Psoas muscle (tissue), 8 donors: ENCODE results near the gene SCAMP3. TPM values are rescaled to one million over a fixed set of nuclear protein-coding genes. Genes with fewer than 3 reads are reported as not detected.

Experiments
- ATAC-seq, 4 donors: fragments of 200-7000 bp; cut with Tn5 transposase; one replicate each; pipeline ENCODE4 v1.9.1; 2020; ENCODE audit warnings: moderate library complexity in 3 of 4, mild to moderate bottlenecking in 2 of 4
- DNase-seq, 2 donors: peaks; one replicate each; pipeline ENCODE4 v3.0.0-alpha.2; 2020
- H3K27ac ChIP-seq: fragments of 200-600 bp; one replicate; pipeline ENCODE4 v1.8.0; 2022
- H3K27me3 ChIP-seq, 3 donors: fragments of 200-600 bp in 1 of 3; one replicate each; pipeline versions ENCODE4 v1.6.1 to v1.8.0; 2013 to 2022; ENCODE audit warnings: low read length in 2 of 3, mild to moderate bottlenecking in 2 of 3, moderate library complexity in 1 of 3; ENCODE audit not compliant: insufficient read depth in 3 of 3
- H3K36me3 ChIP-seq, 2 donors: fragments of 200-600 bp in 1 of 2; one replicate each; pipeline versions ENCODE4 v1.6.1 to v1.8.0; 2013 to 2022; ENCODE audit warnings: low read depth in 1 of 2, mild to moderate bottlenecking in 1 of 2, moderate library complexity in 1 of 2; ENCODE audit not compliant: insufficient read depth in 1 of 2
- H3K4me1 ChIP-seq: fragments of 200-600 bp; one replicate; pipeline ENCODE4 v1.8.0; 2022
- H3K4me3 ChIP-seq: fragments of 200-600 bp; one replicate; pipeline ENCODE4 v1.8.0; 2022; ENCODE audit warnings: mild to moderate bottlenecking
- H3K9me3 ChIP-seq: fragments of 200-600 bp; one replicate; pipeline ENCODE4 v1.8.0; 2022
- CTCF ChIP-seq: fragments of 200-600 bp; IDR thresholded peaks from one replicate; pipeline ENCODE4 v1.8.0; 2022; ENCODE audit warnings: antibody characterized with exemption
- WGBS, 3 donors: extraction: QIAGEN DNeasy Blood & Tissue Kit; methylation state at CpG; one replicate each; pipeline versions ENCODE4 v1.1.6 to v1.1.7; 2013; 5-methylcytosine and 5-hydroxymethylcytosine counted together
- intact Hi-C, 2 donors: fragments of 100-400 bp; cut with DNase I; formaldehyde crosslinking; loops; one replicate each; pipeline versions ENCODE4 v1.11.0 to v1.14.2; 2022
- polyA plus RNA-seq, 3 donors: library from polyadenylated mRNA; stranded (reverse); fragments of 200-250 nt; gene quantifications; one replicate each; pipeline ENCODE4 v1.2.3, GENCODE V29; 2013
- total RNA-seq, 4 donors: library from RNA; stranded (reverse); fragmentation: NEBNext Ultra II Directional in 2 of 4; extraction: Animal tissue kit (Norgen Biotek cat#: 25700) in 2 of 4; gene quantifications; one replicate each; pipeline versions ENCODE4 v1.2.1 to v1.2.4, GENCODE V29; 2021 to 2023
- donor health status: healthy with polysubstance abuse.
- donor health status: DM: no; HTN: no; CAD: no; lungs with moderate emphysema.
- donor health status: Bipolar disorder and iron deficiency.
- donor health status: healthy.
- donor health status: DM: yes; HTN: yes; CAD: no.
- donor health status: DM: no; HTN: no; CAD: no.
- donor health status: DM: no; HTN: no; CAD: no.
- donor health status: DM: yes; HTN: yes; CAD: no.

The SCAMP3 gene
- total and polyA plus RNA-seq, 7 donors = 49.5 to 159 (median 70.7) TPM

GRCh38 chr1:155254228-155254713 is 7.9 kb downstream of the SCAMP3 start:
- no peak for TF ChIP-seq CTCF
- Histone ChIP-seq H3K4me3 (peak overlapping the region; percentile 94), H3K36me3 (peaks cover 0 to 32% of the 10 kb centered on the region in 2 donors), H3K9me3 (no peaks in the 10 kb centered on the region), H3K4me1 (peaks cover 18% of the 10 kb centered on the region), H3K27ac (peak overlapping the region; percentile 94), H3K27me3 (no peaks in the 10 kb centered on the region)
- WGBS, 3 donors = 11 to 25% (median 16%) methylated on average over 12 of the region's 12 CpGs
- no peak for ATAC-seq
- intact Hi-C loops = loop anchor here in 1 of 2 donors (5.0 kb wide), 2 partner anchors 68 to 338 kb away; partner anchors contain the start of gene RUSC1
- no peak for DNase-seq

GRCh38 chr1:155253797-155254196 is 8.4 kb downstream of the SCAMP3 start:
- intact Hi-C loops = loop anchor here in 1 of 2 donors (5.0 kb wide), 2 partner anchors 69 to 339 kb away; partner anchors contain the start of gene RUSC1

GRCh38 chr1:155253208-155253607 is 9.0 kb downstream of the SCAMP3 start:
- no peak overlapping the region for H3K4me3 ChIP-seq
- TF ChIP-seq CTCF = no peak
- peaks cover 18% of the 10 kb centered on the region for H3K4me1 ChIP-seq
- DNase-seq (no peak), ATAC-seq (no peak)
- H3K9me3 ChIP-seq = no peaks in the 10 kb centered on the region
- H3K27ac ChIP-seq = no peak overlapping the region
- intact Hi-C loops = loop anchor here in 1 of 2 donors (5.0 kb wide), 2 partner anchors 69 to 339 kb away; partner anchors contain the start of gene RUSC1
- 86 to 89% (median 88%) methylated on average over 5 of the region's 5 CpGs for WGBS, 3 donors
- H3K36me3 ChIP-seq = peaks cover 0 to 29% of the 10 kb centered on the region in 2 donors
- no peaks in the 10 kb centered on the region for H3K27me3 ChIP-seq

More at GRCh38 chr1:155253797-155254196, 8.4 kb downstream of the SCAMP3 start:
- ATAC-seq (no peak), DNase-seq (no peak)
- H3K27ac ChIP-seq = peak overlapping the region; percentile 94
- 53 to 61% (median 55%) methylated on average over 5 of the region's 5 CpGs for WGBS, 3 donors
- H3K27me3 ChIP-seq = no peaks in the 10 kb centered on the region
- H3K9me3 ChIP-seq = no peaks in the 10 kb centered on the region
- TF ChIP-seq CTCF = no peak
- peaks cover 0 to 29% of the 10 kb centered on the region in 2 donors for H3K36me3 ChIP-seq
- H3K4me1 ChIP-seq = peaks cover 18% of the 10 kb centered on the region
- peak overlapping the region; percentile 94 for H3K4me3 ChIP-seq

- intact Hi-C loops = loop anchor here (2.0 to 5.0 kb wide), 3 partner anchors 71 to 341 kb away; partner anchors contain the start of gene RUSC1 (in 1 of the 2)
- ATAC-seq = no peak
Measured at GRCh38 chr1:155251566-155251965, 10.6 kb downstream of the SCAMP3 start.

More at GRCh38 chr1:155251566-155251965, 10.6 kb downstream of the SCAMP3 start:
- WGBS, 3 donors = 83 to 87% (median 86%) methylated on average over 7 of the region's 7 CpGs
- H3K27me3 ChIP-seq = no peaks in the 10 kb centered on the region
- no peak for DNase-seq
- no peak overlapping the region for H3K27ac ChIP-seq
- H3K4me3 ChIP-seq = no peak overlapping the region
- no peaks in the 10 kb centered on the region for H3K9me3 ChIP-seq
- TF ChIP-seq CTCF = no peak
- H3K4me1 ChIP-seq = peaks cover 18% of the 10 kb centered on the region
- H3K36me3 ChIP-seq = peaks cover 0 to 29% of the 10 kb centered on the region in 2 donors
